Activated T-helper 2 cell treated with anti-CD3 and anti-CD28 coated beads, Interferon-gamma antibody, Interleukin-2, Interleukin-4, amounts not matched to agents 10 μg/mL and 5 μg/mL and 100 μg/mL, durations not matched to agents 14 hours and 24 hours and 36 hours (primary cell): ENCODE data around the gene EPB41L2. TPM values are rescaled to one million over a fixed set of nuclear protein-coding genes. Genes with fewer than 3 reads are reported as not detected.

ENCODE experiments used
- DNase-seq: peaks from one replicate; pipeline ENCODE4 v3.0.0; 2021; ENCODE audit warnings: low spot score
- H3K27ac Mint-ChIP-seq: one replicate; pipeline ENCODE4 v1.8.0; 2021; ENCODE audit warnings: mixed read lengths
- H3K27me3 Mint-ChIP-seq: one replicate; pipeline ENCODE4 v1.8.0; 2021; ENCODE audit warnings: low read depth, mixed read lengths
- H3K36me3 Mint-ChIP-seq: one replicate; pipeline ENCODE4 v1.8.0; 2021; ENCODE audit warnings: low read depth, mixed read lengths
- H3K4me1 Mint-ChIP-seq: one replicate; pipeline ENCODE4 v1.8.0; 2021; ENCODE audit warnings: low read depth, mixed read lengths
- H3K4me3 Mint-ChIP-seq: one replicate; pipeline ENCODE4 v1.8.0; 2021; ENCODE audit warnings: low read depth, mild to moderate bottlenecking, moderate library complexity, mixed read lengths
- H3K9me3 Mint-ChIP-seq: one replicate; pipeline ENCODE4 v1.8.0; 2021; ENCODE audit warnings: mixed read lengths
- intact Hi-C: fragments of 100-400 bp; cut with micrococcal nuclease; formaldehyde crosslinking; loops from one replicate; pipeline ENCODE4 v1.15.1; 2023
- total RNA-seq: library from RNA; stranded (reverse); gene quantifications from 2 replicates; pipeline ENCODE4 v1.2.3, GENCODE V29; 2022

Gene EPB41L2
- total RNA-seq, 1 donor from 2014 or later, result 20.8 TPM

DNA sequence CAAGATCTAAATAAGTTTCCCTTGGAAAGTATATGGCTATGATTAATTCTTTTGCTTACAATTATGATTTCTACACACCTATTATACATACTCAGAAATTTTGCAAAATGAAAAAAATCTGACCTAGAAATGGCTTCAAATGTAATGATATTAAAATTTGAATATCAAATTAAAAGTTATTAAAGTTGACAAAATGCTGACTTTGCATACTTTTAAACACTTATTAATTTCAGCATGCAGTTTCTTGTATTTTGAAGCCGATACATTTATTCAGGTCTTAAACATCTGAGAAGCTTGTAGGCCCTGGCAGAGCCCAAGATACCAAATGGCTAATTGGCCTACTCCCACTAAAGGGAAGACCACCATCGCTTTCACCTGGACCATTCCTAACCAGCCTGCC is 176.1 kb downstream of the EPB41L2 start:
- no peaks in the 10 kb centered on the region for H3K36me3 Mint-ChIP-seq
- no peak overlapping the region for H3K27ac Mint-ChIP-seq
- no peak for DNase-seq
- no peaks in the 10 kb centered on the region for H3K27me3 Mint-ChIP-seq
- intact Hi-C loops, result loop anchor here (5.0 kb wide), 1 partner anchor 740 kb away; the partner anchor contains the start of gene MED23
- H3K9me3 Mint-ChIP-seq, result no peaks in the 10 kb centered on the region
- H3K4me3 Mint-ChIP-seq, result no peak overlapping the region
- H3K4me1 Mint-ChIP-seq, result no peaks in the 10 kb centered on the region

DNA sequence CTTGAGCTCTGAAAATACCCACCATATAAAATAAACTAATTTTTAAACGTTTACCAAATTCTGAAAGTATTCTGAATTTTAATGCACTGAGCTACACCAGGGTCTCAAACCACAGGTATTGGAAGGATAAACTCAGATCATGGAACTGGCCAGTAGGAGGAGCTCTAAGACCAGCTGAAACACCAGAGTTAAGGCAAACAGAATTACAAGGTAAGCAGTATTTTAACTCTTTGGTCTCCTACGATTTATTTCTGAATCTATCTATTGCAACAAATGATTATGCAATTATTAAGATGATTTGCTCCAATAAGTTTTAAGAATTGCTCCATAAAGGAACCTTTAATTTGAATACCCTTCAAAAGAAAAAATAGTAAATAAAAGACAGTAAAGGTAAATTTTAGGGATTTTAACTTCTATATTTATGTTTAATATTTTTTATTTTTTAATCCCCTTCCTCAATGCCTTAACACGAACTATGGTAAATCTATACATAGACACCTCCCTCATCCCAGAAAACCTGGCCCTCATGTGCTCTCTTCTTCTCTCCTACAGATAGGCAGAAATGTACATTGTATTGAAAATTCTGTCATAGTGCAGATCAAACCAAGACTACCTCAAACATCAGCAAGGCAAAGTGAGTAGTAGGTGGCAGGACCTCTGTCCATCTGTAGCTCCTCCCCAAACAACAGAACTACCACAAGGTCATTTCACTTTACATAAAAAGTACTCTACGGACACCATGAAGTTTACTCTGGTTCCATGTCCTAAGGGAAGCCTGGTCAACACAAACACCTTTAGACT is 177.5 kb downstream of the EPB41L2 start:
- DNase-seq, result peak; percentile 35
- H3K27ac Mint-ChIP-seq, result no peak overlapping the region

DNA sequence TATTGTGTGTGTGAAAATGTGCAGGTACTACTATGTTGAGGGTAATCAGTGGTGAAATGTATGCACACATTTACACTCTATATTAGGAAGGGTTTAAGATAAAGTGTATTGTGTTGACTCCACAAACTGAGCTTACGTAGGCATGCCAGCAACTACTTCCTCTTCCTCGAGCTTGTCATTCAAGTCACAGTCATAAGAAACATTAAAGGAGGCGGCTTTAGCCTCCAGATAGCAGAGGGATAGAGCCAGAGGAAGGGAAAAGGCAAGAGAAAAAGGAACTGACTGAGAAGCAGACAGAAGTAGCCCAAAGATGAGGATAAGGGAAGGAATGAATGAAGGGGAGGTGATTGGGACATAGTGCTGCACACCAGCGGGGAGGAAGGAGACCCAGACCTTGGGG is 180.7 kb downstream of the EPB41L2 start:
- peaks cover 1% of the 10 kb centered on the region for H3K27me3 Mint-ChIP-seq
- H3K4me3 Mint-ChIP-seq, result no peak overlapping the region
- intact Hi-C loops, result no loop called here
- no peak overlapping the region for H3K27ac Mint-ChIP-seq
- no peak for DNase-seq
- H3K4me1 Mint-ChIP-seq, result no peaks in the 10 kb centered on the region
- no peaks in the 10 kb centered on the region for H3K36me3 Mint-ChIP-seq
- no peaks in the 10 kb centered on the region for H3K9me3 Mint-ChIP-seq

More for the DNA sequence above, 177.5 kb downstream of the EPB41L2 start:
- intact Hi-C loops, result loop anchor here (1.0 to 5.0 kb wide), 3 partner anchors 231 to 742 kb away; partner anchors contain the start of gene MED23
- Mint-ChIP-seq H3K4me1 (no peaks in the 10 kb centered on the region), H3K27me3 (peaks cover 1% of the 10 kb centered on the region), H3K36me3 (no peaks in the 10 kb centered on the region), H3K4me3 (no peak overlapping the region), H3K9me3 (no peaks in the 10 kb centered on the region)

DNA sequence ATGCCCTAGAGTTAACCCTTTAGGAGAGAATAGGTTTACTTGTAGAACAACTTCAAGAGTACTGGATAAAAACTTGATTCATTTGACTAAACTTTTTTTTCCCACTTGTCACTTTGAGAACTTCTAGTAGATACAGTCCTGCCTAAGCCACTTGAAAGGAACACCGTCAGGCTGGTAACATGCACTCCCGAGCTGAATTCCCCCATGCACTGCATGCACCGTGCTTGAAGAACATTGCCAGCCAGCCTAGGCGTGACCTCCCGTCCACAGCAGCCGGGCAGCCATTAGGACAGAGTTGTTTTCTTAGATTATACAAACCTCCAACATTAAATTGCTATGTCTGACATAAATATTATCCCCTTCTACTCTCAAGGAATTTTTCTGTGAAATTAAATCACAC is 183.2 kb downstream of the EPB41L2 start:
- intact Hi-C loops, result no loop called here
- Mint-ChIP-seq H3K27me3 (peaks cover 1% of the 10 kb centered on the region), H3K4me1 (no peaks in the 10 kb centered on the region), H3K9me3 (no peaks in the 10 kb centered on the region), H3K4me3 (no peak overlapping the region), H3K27ac (no peak overlapping the region), H3K36me3 (no peaks in the 10 kb centered on the region)
- DNase-seq, result no peak

DNA sequence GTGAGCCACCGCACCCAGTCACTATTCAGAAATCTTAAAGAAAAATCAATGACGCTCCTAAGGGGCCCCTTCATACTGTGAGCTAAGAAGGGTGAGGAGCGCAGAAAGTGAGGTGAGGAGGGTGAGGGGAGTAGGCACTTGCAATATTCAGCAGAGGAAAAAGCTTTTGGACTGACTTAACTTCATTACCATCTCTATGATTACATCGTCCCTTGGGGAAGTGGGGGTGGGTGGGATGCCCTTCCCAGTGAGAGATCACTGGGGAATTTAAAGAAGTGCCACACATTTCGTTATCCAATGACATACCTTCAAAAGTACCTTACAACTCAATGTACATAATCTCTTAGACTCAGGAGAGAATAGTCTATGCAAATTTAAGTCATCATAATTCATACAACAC is 189.3 kb downstream of the EPB41L2 start:
- Mint-ChIP-seq H3K9me3 (no peaks in the 10 kb centered on the region), H3K27ac (no peak overlapping the region), H3K4me3 (no peak overlapping the region), H3K36me3 (no peaks in the 10 kb centered on the region), H3K4me1 (peaks cover 3% of the 10 kb centered on the region), H3K27me3 (no peaks in the 10 kb centered on the region)
- intact Hi-C loops, result loop anchor here (2.0 kb wide), 1 partner anchor 551 kb away; no protein-coding TSS in a partner anchor
- no peak for DNase-seq

DNA sequence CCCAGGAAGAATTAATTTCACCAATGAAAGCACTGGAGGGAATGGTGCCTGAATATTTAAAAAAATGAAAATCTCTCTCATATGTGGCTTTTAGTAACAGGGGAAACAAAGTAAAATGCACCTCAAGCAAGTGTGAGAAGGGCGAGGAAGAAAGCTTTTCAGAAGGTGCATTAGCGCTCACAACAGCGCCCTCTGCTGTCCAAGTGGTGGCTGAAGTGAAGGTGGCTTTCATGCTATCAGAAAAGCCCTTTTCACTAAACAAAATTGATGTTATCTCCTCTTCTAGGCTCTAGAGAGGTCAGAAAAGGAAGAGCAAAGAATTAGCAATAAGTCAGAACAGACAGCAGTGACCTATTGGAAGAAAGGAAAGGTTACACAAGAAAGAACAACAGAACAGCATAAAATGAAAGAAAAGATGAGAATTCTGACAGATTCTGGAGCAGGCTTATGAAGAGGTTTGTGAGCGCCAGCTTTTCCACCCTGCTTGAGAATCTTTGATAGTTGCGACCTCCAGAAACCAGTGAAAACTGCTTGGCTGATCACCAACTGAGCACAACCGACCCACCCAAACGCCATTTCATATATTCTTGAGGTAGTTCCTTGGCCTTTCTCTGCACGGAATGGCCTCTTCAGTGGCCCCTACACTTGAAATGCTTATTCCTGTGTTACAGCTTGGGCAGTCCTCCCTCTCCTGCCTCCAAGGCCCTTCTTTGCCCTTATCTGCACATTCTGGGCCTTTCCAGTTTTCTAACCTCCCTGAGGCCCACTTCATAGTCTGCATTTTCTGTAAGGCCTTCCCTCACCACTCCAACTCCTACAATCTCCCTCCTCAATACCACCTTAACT is 190.6 kb downstream of the EPB41L2 start:
- Mint-ChIP-seq H3K36me3 (no peaks in the 10 kb centered on the region), H3K27me3 (no peaks in the 10 kb centered on the region), H3K9me3 (no peaks in the 10 kb centered on the region), H3K4me3 (no peak overlapping the region), H3K27ac (no peak overlapping the region), H3K4me1 (peaks cover 3% of the 10 kb centered on the region)
- peak; percentile 43 for DNase-seq
- intact Hi-C loops, result loop anchor here (2.0 kb wide), 1 partner anchor 550 kb away; no protein-coding TSS in a partner anchor

DNA sequence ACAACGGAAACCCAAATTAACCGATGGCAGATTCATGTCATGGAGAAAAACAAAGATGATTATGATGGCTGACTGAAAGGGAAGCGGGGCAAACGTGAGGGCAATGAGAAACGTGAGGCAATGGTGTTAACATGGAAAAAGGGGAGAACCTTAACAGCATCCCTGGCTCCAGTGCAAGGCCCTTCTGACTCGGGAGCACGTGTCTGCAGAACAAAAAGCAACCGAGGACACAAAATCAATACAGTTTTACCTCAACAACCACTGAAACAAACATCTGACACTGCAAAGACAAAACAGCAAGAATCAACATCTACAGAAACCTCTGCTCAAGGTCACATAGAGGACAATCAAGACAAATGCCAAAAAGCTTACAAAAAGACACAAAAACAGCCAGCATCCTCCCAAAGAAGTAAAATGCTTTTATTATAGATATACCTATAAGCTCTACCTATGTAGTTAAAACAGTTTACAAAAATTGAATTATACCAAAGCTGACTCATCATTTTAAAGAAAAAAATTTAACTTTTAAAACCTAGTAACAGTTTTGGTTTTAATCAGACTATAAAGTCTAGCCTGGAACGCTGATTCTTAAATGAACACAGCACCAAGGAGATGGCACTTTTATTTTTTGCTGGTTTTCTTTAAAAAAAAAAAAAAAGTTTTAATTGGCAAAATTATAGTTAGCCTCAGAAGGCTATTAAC is 192.7 kb downstream of the EPB41L2 start:
- peaks cover 3% of the 10 kb centered on the region for H3K4me1 Mint-ChIP-seq

DNA sequence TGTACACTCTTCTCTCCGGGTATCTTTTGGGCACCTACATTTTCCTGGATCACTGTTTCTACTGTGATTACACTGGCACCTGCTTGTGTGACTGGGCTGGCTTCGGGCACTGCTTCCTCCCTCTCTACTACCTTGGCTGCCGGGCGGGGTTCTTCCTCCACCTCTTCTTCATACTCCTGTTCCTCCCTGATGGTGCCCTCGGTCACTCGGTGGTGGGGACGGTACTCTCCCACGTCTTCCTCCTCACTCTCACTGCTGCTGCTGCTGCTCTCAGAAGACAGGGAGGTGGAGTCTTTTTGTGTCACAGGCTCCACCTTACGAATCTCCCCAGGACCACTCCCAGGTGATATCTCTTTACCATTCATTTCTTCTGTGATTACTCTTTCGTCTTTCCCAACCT is 193.4 kb downstream of the EPB41L2 start:
- Mint-ChIP-seq H3K4me3 (no peak overlapping the region), H3K36me3 (no peaks in the 10 kb centered on the region), H3K27ac (no peak overlapping the region), H3K9me3 (no peaks in the 10 kb centered on the region), H3K4me1 (peaks cover 3% of the 10 kb centered on the region), H3K27me3 (no peaks in the 10 kb centered on the region)
- intact Hi-C loops, result no loop called here
- no peak for DNase-seq

More for the DNA sequence above, 192.7 kb downstream of the EPB41L2 start:
- H3K4me3 Mint-ChIP-seq, result no peak overlapping the region
- H3K27ac Mint-ChIP-seq, result no peak overlapping the region
- no peaks in the 10 kb centered on the region for H3K9me3 Mint-ChIP-seq
- H3K36me3 Mint-ChIP-seq, result no peaks in the 10 kb centered on the region
- intact Hi-C loops, result no loop called here
- no peaks in the 10 kb centered on the region for H3K27me3 Mint-ChIP-seq
- no peak for DNase-seq

DNA sequence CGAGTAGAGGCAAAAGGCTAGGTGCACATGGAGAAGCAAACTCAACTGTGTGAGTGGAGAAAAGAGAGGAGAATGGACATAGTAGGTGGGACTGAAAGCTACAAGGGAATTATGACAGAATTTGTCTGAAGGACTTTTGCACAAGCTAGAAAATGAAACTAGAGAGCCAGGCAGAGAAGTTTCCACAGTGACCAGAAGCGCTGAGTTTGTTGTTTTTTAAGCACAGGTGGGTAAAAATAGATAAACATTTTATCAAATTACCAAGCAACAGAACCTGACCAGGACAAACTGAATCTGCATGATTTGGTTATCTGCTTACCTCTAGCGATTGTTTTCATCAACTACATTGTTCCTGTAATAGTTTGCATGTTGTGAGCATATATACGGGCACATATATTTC is 197.3 kb downstream of the EPB41L2 start:
- no peaks in the 10 kb centered on the region for H3K4me1 Mint-ChIP-seq
- H3K27ac Mint-ChIP-seq, result no peak overlapping the region
- H3K36me3 Mint-ChIP-seq, result no peaks in the 10 kb centered on the region
- no peaks in the 10 kb centered on the region for H3K9me3 Mint-ChIP-seq
- H3K4me3 Mint-ChIP-seq, result no peak overlapping the region
- H3K27me3 Mint-ChIP-seq, result no peaks in the 10 kb centered on the region
- no peak for DNase-seq
- intact Hi-C loops, result no loop called here

DNA sequence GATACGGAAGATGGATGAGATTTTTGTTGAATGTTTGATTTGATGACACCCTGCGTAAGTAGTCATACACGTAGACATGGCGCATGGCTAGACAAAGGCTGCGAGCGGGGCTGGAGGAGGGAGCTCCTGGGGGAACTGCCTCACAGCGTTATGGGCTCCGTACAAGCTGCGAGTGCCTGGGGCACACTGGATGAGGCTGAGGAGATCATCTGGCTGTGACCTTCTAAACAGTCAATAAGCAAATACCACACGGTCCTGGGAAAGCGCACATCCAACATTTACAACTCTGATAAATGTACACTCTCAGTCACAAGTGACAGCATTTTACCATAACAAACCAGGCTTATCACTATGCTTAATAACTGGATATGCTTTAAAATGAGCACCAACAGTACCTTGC is 198.7 kb downstream of the EPB41L2 start:
- intact Hi-C loops, result no loop called here
- DNase-seq, result no peak
- no peak overlapping the region for H3K27ac Mint-ChIP-seq
- no peaks in the 10 kb centered on the region for H3K36me3 Mint-ChIP-seq
- H3K27me3 Mint-ChIP-seq, result no peaks in the 10 kb centered on the region
- H3K4me1 Mint-ChIP-seq, result no peaks in the 10 kb centered on the region
- H3K4me3 Mint-ChIP-seq, result no peak overlapping the region
- no peaks in the 10 kb centered on the region for H3K9me3 Mint-ChIP-seq

DNA sequence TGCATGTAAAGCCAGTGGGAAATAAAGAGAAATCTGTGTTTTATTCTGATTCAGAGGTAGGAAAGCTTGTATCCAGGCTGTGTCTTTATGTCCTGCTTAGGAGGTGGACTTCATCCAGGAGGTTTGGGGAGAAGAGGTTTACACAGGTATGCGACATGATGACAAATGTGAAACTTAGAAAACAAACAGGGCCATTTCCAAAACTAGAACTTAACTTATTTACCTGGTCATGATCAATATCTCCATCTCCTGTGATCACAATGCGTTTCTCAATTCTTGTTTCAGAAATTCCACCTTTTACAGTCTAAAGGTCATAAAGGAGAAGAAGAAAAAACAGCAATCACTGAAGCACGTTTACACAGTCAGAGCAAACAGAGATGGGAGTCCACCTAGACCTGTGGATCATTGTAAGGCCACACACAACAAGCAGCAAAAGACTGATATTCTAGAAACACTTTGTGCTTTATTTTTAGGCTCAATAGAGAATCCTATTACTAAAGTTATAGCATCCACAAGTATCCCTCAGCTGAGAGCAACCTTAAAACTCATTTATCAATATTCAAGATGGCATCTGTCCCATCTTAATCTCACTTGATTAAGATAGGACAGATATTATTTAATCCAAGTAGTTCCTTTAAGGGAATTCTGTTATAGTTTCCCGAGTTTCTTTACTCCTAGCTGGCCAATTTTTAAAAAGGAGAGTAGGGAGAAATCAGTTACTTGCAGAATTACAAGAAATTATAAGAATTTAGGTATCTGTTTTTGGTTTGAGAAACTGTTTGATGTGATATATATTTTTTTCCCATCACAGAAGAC is 199.4 kb downstream of the EPB41L2 start:
- Mint-ChIP-seq H3K36me3 (no peaks in the 10 kb centered on the region), H3K27ac (no peak overlapping the region), H3K9me3 (no peaks in the 10 kb centered on the region), H3K27me3 (no peaks in the 10 kb centered on the region), H3K4me1 (no peaks in the 10 kb centered on the region), H3K4me3 (no peak overlapping the region)
- no peak for DNase-seq
- intact Hi-C loops, result no loop called here

DNA sequence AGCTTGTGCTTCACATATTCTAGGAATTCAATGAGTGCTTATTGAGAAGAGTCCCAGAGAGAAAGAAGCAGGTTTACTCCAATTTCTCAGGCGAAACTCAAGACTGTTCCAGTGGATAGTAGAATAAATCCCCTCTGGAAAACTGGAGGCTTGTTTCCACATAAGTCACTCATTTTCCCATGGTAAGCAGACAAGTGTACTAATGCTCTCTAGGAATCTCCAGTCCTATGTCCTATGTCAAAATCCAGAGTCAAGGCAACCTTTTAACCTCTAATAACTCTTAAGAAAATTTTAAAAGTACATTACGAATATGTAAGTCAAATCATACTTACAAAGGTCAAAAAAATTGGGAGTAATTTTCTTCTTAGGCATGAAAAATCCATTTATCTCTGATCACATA is 200.7 kb downstream of the EPB41L2 start:
- intact Hi-C loops, result no loop called here
- H3K36me3 Mint-ChIP-seq, result no peaks in the 10 kb centered on the region

More for the DNA sequence above, 200.7 kb downstream of the EPB41L2 start:
- H3K9me3 Mint-ChIP-seq, result no peaks in the 10 kb centered on the region
- no peak overlapping the region for H3K27ac Mint-ChIP-seq
- no peak for DNase-seq
- no peak overlapping the region for H3K4me3 Mint-ChIP-seq
- H3K27me3 Mint-ChIP-seq, result no peaks in the 10 kb centered on the region
- H3K4me1 Mint-ChIP-seq, result no peaks in the 10 kb centered on the region
